WERI-Rb-1 (cell line): Measurements from ENCODE around the gene TCEAL4.
"Not testable (repeated sequence)": the region's sequence is repeated elsewhere in the genome, so short reads cannot be mapped to it uniquely, and the experiment has no call there.

Experiments used
- DNase-seq: peaks from one replicate; pipeline ENCODE4 v3.0.0-alpha.2; 2020
- H3K27ac ChIP-seq: fragments of 250-450 bp; sonication (Bioruptor Pico); 2 replicates; pipeline ENCODE4 v1.5.1; 2020; ENCODE audit warnings: mild to moderate bottlenecking, moderate library complexity
- H3K27me3 ChIP-seq: fragments of 250-450 bp; sonication (Bioruptor Pico); 2 replicates; pipeline ENCODE4 v1.5.1; 2021; ENCODE audit warnings: mild to moderate bottlenecking, low read depth, moderate library complexity; ENCODE audit not compliant: insufficient read depth, severe bottlenecking
- H3K36me3 ChIP-seq: fragments of 250-450 bp; sonication (Bioruptor Pico); 2 replicates; pipeline ENCODE4 v1.5.1; 2020; ENCODE audit warnings: mild to moderate bottlenecking, moderate library complexity
- H3K4me3 ChIP-seq: 2 replicates; pipeline ENCODE4 v1.5.1; 2011; ENCODE audit warnings: low read depth, mild to moderate bottlenecking, control low read depth, low read length
- H3K9me3 ChIP-seq: fragments of 250-450 bp; sonication (Bioruptor Pico); 2 replicates; pipeline ENCODE4 v1.5.1; 2021; ENCODE audit warnings: mild to moderate bottlenecking, moderate library complexity; ENCODE audit not compliant: severe bottlenecking
- TF ChIP-seq, protein P1 (sequence below): IDR thresholded peaks from 2 replicates; pipeline ENCODE4 v1.5.1; 2011; ENCODE audit warnings: low read depth, mild to moderate bottlenecking, control low read depth, inconsistent platforms, low read length

Gene TCEAL4

GRCh38 chrX:103586659-103587058 is 1.3 kb downstream of the TCEAL4 start:
- Histone ChIP-seq H3K9me3 (no peaks in the 10 kb centered on the region), H3K36me3 (no peaks in the 10 kb centered on the region), H3K4me3 (no peak overlapping the region), H3K27me3 (no peaks in the 10 kb centered on the region), H3K27ac (no peak overlapping the region)
- DNase-seq: no peak
- TF ChIP-seq, protein P1, sequence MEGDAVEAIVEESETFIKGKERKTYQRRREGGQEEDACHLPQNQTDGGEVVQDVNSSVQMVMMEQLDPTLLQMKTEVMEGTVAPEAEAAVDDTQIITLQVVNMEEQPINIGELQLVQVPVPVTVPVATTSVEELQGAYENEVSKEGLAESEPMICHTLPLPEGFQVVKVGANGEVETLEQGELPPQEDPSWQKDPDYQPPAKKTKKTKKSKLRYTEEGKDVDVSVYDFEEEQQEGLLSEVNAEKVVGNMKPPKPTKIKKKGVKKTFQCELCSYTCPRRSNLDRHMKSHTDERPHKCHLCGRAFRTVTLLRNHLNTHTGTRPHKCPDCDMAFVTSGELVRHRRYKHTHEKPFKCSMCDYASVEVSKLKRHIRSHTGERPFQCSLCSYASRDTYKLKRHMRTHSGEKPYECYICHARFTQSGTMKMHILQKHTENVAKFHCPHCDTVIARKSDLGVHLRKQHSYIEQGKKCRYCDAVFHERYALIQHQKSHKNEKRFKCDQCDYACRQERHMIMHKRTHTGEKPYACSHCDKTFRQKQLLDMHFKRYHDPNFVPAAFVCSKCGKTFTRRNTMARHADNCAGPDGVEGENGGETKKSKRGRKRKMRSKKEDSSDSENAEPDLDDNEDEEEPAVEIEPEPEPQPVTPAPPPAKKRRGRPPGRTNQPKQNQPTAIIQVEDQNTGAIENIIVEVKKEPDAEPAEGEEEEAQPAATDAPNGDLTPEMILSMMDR: no peak

- H3K27ac ChIP-seq, H3K4me3 ChIP-seq, H3K36me3 ChIP-seq, H3K9me3 ChIP-seq, DNase-seq, H3K27me3 ChIP-seq: not testable (repeated sequence)
These were observed 7.0 kb downstream of the TCEAL4 start for GRCh38 chrX:103592295-103592694.

DNA sequence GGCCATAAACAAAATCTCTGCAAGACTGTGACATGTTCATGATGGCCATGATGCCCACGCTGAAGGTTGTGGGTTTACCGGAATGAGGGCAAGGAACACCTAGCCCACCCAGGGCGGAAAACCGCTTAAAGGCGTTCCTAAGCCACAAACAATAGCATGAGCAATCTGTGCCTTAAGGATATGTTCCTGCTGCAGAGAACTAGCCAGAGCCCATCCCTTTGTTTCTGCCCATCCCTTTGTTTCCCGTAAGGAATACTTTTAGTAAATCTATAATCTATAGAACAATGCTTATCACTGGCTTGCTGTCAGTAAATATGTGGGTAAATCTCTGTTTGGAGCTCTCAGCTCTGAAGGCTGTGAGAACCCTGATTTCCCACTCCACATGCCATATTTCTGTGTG is 9.9 kb downstream of the TCEAL4 start:
- not testable (repeated sequence) for DNase-seq, H3K4me3 ChIP-seq, H3K27me3 ChIP-seq, H3K27ac ChIP-seq, H3K9me3 ChIP-seq, H3K36me3 ChIP-seq

GRCh38 chrX:103607364-103608305 is 22.3 kb downstream of the TCEAL4 start, which contains the start of gene TCEAL3:
Gene TCEAL3 (plus strand): TSS chrX:103607963. CDS start chrX:103609065, 1,102 bp downstream.
- Histone ChIP-seq H3K4me3 (peak within 1 kb of the TSS; percentile 65), H3K9me3 (no peaks in the 10 kb centered on the region), H3K27ac (peak within 1 kb of the TSS; percentile 63), H3K36me3 (no peaks in the 10 kb centered on the region), H3K27me3 (peaks cover 3% of the 10 kb centered on the region)
- TF ChIP-seq, protein P1: no peak
- peak; percentile 35 for DNase-seq

DNA sequence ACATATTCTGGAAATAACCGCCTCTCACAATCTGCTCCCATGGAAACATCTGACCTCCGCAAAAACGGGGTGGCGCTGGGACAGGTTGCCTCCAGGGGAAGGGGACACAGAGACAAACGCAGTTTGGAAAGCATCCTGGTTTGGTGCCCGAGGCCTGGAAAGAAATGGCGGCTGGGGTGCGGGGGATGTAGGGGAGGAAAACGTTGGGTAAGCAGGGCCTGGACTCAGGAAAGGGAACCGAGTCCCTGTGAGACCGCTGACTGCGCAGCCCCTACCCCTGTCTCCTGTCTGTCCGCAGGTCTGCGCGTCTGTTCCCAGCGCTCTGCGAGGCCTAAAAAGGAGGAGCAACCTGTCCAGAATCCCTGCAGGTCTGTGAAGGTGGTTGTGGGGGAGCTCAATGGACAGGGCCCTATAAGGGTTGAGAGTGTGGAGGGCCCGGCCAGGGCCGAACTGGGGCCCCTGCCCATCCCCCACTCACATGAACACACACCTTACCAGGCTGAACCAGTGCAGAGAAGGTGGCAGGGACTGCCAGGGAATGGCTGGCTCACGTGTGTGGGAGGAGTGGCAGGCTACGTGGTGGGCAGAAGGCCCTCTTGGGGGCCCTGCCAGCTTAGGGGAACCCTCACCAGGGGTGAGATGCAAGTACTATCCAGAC is 23.1 kb downstream of the TCEAL4 start:
- H3K27ac ChIP-seq: peak overlapping the region; percentile 63
- no peak for DNase-seq

GRCh38 chrX:103610282-103610681 is 25.0 kb downstream of the TCEAL4 start:
- Histone ChIP-seq H3K36me3 (no peaks in the 10 kb centered on the region), H3K4me3 (no peak overlapping the region), H3K9me3 (no peaks in the 10 kb centered on the region), H3K27ac (no peak overlapping the region), H3K27me3 (peaks cover 3% of the 10 kb centered on the region)
- no peak for DNase-seq
- TF ChIP-seq, protein P1: no peak

More for the DNA sequence above, 23.1 kb downstream of the TCEAL4 start:
- Histone ChIP-seq H3K9me3 (no peaks in the 10 kb centered on the region), H3K27me3 (peaks cover 3% of the 10 kb centered on the region), H3K36me3 (no peaks in the 10 kb centered on the region), H3K4me3 (peak overlapping the region; percentile 65)
- TF ChIP-seq, protein P1: no peak
